ENCODE results near the gene EQTN.
A peak's percentile ranks its signal among the peaks of the same experiment; 100 is the strongest.
"Not testable (repeated sequence)": the region's sequence is repeated elsewhere in the genome, so short reads cannot be mapped to it uniquely, and the experiment has no call there.

EQTN gene

GRCh38 chr9:27260789-27261516 lies 36.0 kb downstream of the EQTN start:
- no peaks in the 10 kb centered on the region for H3K27me3 ChIP-seq (ENCODE audit: insufficient read depth, low read depth, severe bottlenecking)
- H3K4me3 ChIP-seq (ENCODE audit: low read depth, low read length) = no peak overlapping the region
- DNase-seq = no peak
- TF ChIP-seq, protein P1, sequence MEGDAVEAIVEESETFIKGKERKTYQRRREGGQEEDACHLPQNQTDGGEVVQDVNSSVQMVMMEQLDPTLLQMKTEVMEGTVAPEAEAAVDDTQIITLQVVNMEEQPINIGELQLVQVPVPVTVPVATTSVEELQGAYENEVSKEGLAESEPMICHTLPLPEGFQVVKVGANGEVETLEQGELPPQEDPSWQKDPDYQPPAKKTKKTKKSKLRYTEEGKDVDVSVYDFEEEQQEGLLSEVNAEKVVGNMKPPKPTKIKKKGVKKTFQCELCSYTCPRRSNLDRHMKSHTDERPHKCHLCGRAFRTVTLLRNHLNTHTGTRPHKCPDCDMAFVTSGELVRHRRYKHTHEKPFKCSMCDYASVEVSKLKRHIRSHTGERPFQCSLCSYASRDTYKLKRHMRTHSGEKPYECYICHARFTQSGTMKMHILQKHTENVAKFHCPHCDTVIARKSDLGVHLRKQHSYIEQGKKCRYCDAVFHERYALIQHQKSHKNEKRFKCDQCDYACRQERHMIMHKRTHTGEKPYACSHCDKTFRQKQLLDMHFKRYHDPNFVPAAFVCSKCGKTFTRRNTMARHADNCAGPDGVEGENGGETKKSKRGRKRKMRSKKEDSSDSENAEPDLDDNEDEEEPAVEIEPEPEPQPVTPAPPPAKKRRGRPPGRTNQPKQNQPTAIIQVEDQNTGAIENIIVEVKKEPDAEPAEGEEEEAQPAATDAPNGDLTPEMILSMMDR (IDR thresholded peaks at IDR 0.05; ENCODE audit: low read depth, low read length) = no peak
- no peaks in the 10 kb centered on the region for H3K9me3 ChIP-seq (ENCODE audit: severe bottlenecking)
- no peak overlapping the region for H3K27ac ChIP-seq
- H3K36me3 ChIP-seq = no peaks in the 10 kb centered on the region

GRCh38 chr9:27258662-27259061 lies 38.3 kb downstream of the EQTN start:
- DNase-seq = no peak
- Histone ChIP-seq H3K36me3 (no peaks in the 10 kb centered on the region), H3K4me3 (ENCODE audit: low read depth, low read length) (no peak overlapping the region), H3K27me3 (ENCODE audit: insufficient read depth, low read depth, severe bottlenecking) (no peaks in the 10 kb centered on the region), H3K27ac (no peak overlapping the region), H3K9me3 (ENCODE audit: severe bottlenecking) (no peaks in the 10 kb centered on the region)
- TF ChIP-seq, protein P1 (IDR thresholded peaks at IDR 0.05; ENCODE audit: low read depth, low read length) = no peak

DNA sequence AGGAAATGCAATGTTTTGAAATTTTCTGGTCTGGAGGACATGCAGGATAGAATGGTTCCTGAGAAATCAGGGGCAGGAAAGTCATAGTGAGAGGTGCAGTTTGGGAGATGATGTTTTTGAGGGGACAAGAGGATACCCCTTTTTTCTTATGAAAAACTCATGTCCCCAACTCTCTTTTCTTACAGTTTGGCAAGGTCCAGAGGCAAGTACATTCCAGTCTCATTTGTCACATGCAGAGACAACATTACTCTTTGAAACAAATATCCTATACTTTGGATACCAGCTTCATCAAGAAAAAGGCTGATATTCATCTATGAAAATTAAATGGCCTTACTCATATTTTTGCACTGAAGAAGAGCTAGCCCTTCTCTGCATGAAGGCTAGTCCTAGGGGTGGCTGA lies 48.2 kb downstream of the EQTN start:
- H3K27me3 ChIP-seq (ENCODE audit: insufficient read depth, low read depth, severe bottlenecking) = no peaks in the 10 kb centered on the region
- H3K9me3 ChIP-seq (ENCODE audit: severe bottlenecking) = no peaks in the 10 kb centered on the region
- no peak overlapping the region for H3K4me3 ChIP-seq (ENCODE audit: low read depth, low read length)
- DNase-seq = no peak
- TF ChIP-seq, protein P1 (IDR thresholded peaks at IDR 0.05; ENCODE audit: low read depth, low read length) = no peak
- no peak overlapping the region for H3K27ac ChIP-seq
- no peaks in the 10 kb centered on the region for H3K36me3 ChIP-seq

- peak; percentile 43 for DNase-seq
- Histone ChIP-seq H3K4me3 (ENCODE audit: low read depth, low read length) (no peak overlapping the region), H3K9me3 (ENCODE audit: severe bottlenecking) (no peaks in the 10 kb centered on the region), H3K27me3 (ENCODE audit: insufficient read depth, low read depth, severe bottlenecking) (no peaks in the 10 kb centered on the region), H3K27ac (no peak overlapping the region), H3K36me3 (no peaks in the 10 kb centered on the region)
- TF ChIP-seq, protein P1 (IDR thresholded peaks at IDR 0.05; ENCODE audit: low read depth, low read length) = peak; percentile 70
Measured at GRCh38 chr9:27247756-27248155, 49.2 kb downstream of the EQTN start.

DNA sequence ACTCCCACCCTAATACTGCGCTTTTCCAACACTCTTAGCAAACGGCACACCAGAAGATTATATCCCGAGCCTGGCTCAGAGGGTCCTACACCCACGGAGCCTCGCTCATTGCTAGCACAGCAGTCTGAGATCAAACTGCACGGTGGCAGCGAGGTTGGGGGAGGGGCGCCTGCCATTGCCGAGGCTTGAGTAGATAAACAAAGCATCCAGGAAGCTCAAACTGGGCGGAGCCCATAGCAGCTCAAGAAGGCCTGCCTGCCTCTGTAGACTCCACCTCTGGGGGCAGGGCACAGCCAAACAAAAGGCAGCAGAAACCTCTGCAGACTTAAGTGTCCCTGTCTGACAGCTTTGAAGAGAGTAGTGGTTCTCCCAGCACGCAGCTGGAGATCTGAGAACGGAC lies 57.3 kb downstream of the EQTN start:
- not testable (repeated sequence) for DNase-seq; H3K9me3 ChIP-seq (ENCODE audit: severe bottlenecking); H3K27ac ChIP-seq; H3K36me3 ChIP-seq; H3K4me3 ChIP-seq (ENCODE audit: low read depth, low read length); H3K27me3 ChIP-seq (ENCODE audit: insufficient read depth, low read depth, severe bottlenecking)
